ENCODE data around the gene ZNF436.

The ZNF436 gene

GRCh38 chr1:23397908-23398307 is 28.3 kb upstream of the ZNF436 start:
- no peak for TF ChIP-seq PATZ1 (CRISPR knock-in tag; IDR thresholded peaks at IDR 0.05; ENCODE audit: borderline replicate concordance)
- no peak for TF ChIP-seq GLIS3 (CRISPR knock-in tag; IDR thresholded peaks at IDR 0.05)
- TF ChIP-seq ISL1 (CRISPR knock-in tag; IDR thresholded peaks at IDR 0.05): no peak
- TF ChIP-seq ZC3H10 (CRISPR knock-in tag; IDR thresholded peaks at IDR 0.05): no peak
- no peak for TF ChIP-seq BACH2 (CRISPR knock-in tag; IDR thresholded peaks at IDR 0.05; ENCODE audit: borderline replicate concordance)
- TF ChIP-seq ZNF70 (CRISPR knock-in tag; IDR thresholded peaks at IDR 0.05): no peak
- no peak for TF ChIP-seq ESRRG (CRISPR knock-in tag; IDR thresholded peaks at IDR 0.05)
- TF ChIP-seq ZFP30 (CRISPR knock-in tag; IDR thresholded peaks at IDR 0.05): no peak
- TF ChIP-seq TCF4 (CRISPR knock-in tag; IDR thresholded peaks at IDR 0.05; ENCODE audit: borderline replicate concordance): no peak
- no peak for TF ChIP-seq ZNF8 (CRISPR knock-in tag; IDR thresholded peaks at IDR 0.05)
- no peak for TF ChIP-seq ZFP3 (CRISPR knock-in tag; IDR thresholded peaks at IDR 0.05)
- no peak for TF ChIP-seq TSHZ2 (CRISPR knock-in tag; IDR thresholded peaks at IDR 0.05)
- no peak for ATAC-seq

- TF ChIP-seq TOX (CRISPR knock-in tag; IDR thresholded peaks at IDR 0.05; ENCODE audit: borderline replicate concordance) (no peak), ZFP3 (CRISPR knock-in tag; IDR thresholded peaks at IDR 0.05) (no peak), OSR1 (CRISPR knock-in tag; IDR thresholded peaks at IDR 0.05) (no peak), BACH2 (CRISPR knock-in tag; IDR thresholded peaks at IDR 0.05; ENCODE audit: borderline replicate concordance) (no peak), ZNF565 (CRISPR knock-in tag; conservative IDR thresholded peaks at IDR 0.05; ENCODE audit: low read depth) (no peak), TSHZ2 (CRISPR knock-in tag; IDR thresholded peaks at IDR 0.05) (no peak), PATZ1 (CRISPR knock-in tag; IDR thresholded peaks at IDR 0.05; ENCODE audit: borderline replicate concordance) (no peak), ESRRG (CRISPR knock-in tag; IDR thresholded peaks at IDR 0.05) (no peak), CSDC2 (CRISPR knock-in tag; IDR thresholded peaks at IDR 0.05) (no peak), ZC3H10 (CRISPR knock-in tag; IDR thresholded peaks at IDR 0.05) (no peak), TCF4 (CRISPR knock-in tag; IDR thresholded peaks at IDR 0.05; ENCODE audit: borderline replicate concordance) (no peak), ZFP30 (CRISPR knock-in tag; IDR thresholded peaks at IDR 0.05) (no peak), CSRNP3 (CRISPR knock-in tag; IDR thresholded peaks at IDR 0.05) (no peak), CREB5 (CRISPR knock-in tag; IDR thresholded peaks at IDR 0.05; ENCODE audit: low read depth) (no peak), GLIS3 (CRISPR knock-in tag; IDR thresholded peaks at IDR 0.05) (no peak), POU6F1 (CRISPR knock-in tag; IDR thresholded peaks at IDR 0.05; ENCODE audit: borderline replicate concordance, low read depth) (no peak), ISL1 (CRISPR knock-in tag; IDR thresholded peaks at IDR 0.05) (no peak), ZNF70 (CRISPR knock-in tag; IDR thresholded peaks at IDR 0.05) (no peak), ARNTL (CRISPR knock-in tag; IDR thresholded peaks at IDR 0.05; ENCODE audit: borderline replicate concordance, low read depth) (no peak)
- no peak for ATAC-seq
Measured at GRCh38 chr1:23396380-23396779, 26.7 kb upstream of the ZNF436 start.

Data from SK-N-SH treated with all-trans-retinoic acid at 6 μM for 48 hours (cell line).